Ammon's horn (tissue), 1 donor: ENCODE data around the gene SOSTDC1.

Source experiments
- DNase-seq: peaks from one replicate; pipeline ENCODE4 v3.0.0-alpha.2; 2016; ENCODE audit warnings: low spot score

The SOSTDC1 gene

GRCh38 chr7:16419859-16420258 is 45.7 kb downstream of the SOSTDC1 start:
- DNase-seq = no peak

GRCh38 chr7:16419126-16419525 is 46.4 kb downstream of the SOSTDC1 start:
- DNase-seq = no peak

- DNase-seq = no peak
These were observed 47.6 kb downstream of the SOSTDC1 start for GRCh38 chr7:16417906-16418305.

- no peak for DNase-seq
These were observed 49.0 kb downstream of the SOSTDC1 start for GRCh38 chr7:16416289-16417282.

GRCh38 chr7:16412274-16413254 is 53.0 kb downstream of the SOSTDC1 start:
- DNase-seq = no peak
